HEK293T (cell line): ENCODE results near the gene TEC.
"Not testable (repeated sequence)": the region's sequence is repeated elsewhere in the genome, so short reads cannot be mapped to it uniquely, and the experiment has no call there.

Experiments used
- CTCF ChIA-PET: fragments of 350-600 bp; formaldehyde crosslinking; extraction: SDS; loops from one replicate; lab custom pipeline; 2021; ENCODE audit warnings: antibody characterized with exemption, inconsistent platforms; lab: Yijun Ruan, JAX
- POLR2A ChIA-PET: fragments of 350-600 bp; formaldehyde crosslinking; extraction: SDS; loops from one replicate; lab custom pipeline; 2020; ENCODE audit warnings: antibody characterized with exemption, inconsistent platforms; lab: Yijun Ruan, JAX
- DNase-seq: peaks from one replicate; pipeline ENCODE4 v3.0.0; 2012; ENCODE audit warnings: mixed read lengths; ENCODE audit errors: extremely low spot score
- ARNT ChIP-seq: fragments of 450-650 bp; IDR thresholded peaks from 2 replicates; pipeline ENCODE4 v1.6.1; 2017; ENCODE audit warnings: mild to moderate bottlenecking
- BHLHE40 ChIP-seq: fragments of 450-650 bp; IDR thresholded peaks from 2 replicates; pipeline ENCODE4 v1.6.1; 2016; ENCODE audit warnings: mild to moderate bottlenecking, moderate library complexity, borderline replicate concordance
- CTBP1 ChIP-seq: fragments of 450-650 bp; IDR thresholded peaks from 2 replicates; pipeline ENCODE4 v1.6.1; 2016; ENCODE audit warnings: borderline replicate concordance
- ELF4 ChIP-seq: fragments of 450-650 bp; IDR thresholded peaks from 2 replicates; pipeline ENCODE4 v1.6.1; 2017; ENCODE audit warnings: antibody characterized with exemption
- FOXA1 ChIP-seq: fragments of 450-650 bp; IDR thresholded peaks from 2 replicates; pipeline ENCODE4 v1.6.1; 2016; ENCODE audit warnings: mild to moderate bottlenecking
- FOXK2 ChIP-seq: fragments of 450-650 bp; IDR thresholded peaks from 2 replicates; pipeline ENCODE4 v1.6.1; 2016; ENCODE audit warnings: mild to moderate bottlenecking
- FOXM1 ChIP-seq: fragments of 450-650 bp; IDR thresholded peaks from 2 replicates; pipeline ENCODE4 v1.6.1; 2017; ENCODE audit warnings: mild to moderate bottlenecking, borderline replicate concordance
- HDGF ChIP-seq: fragments of 450-650 bp; IDR thresholded peaks from 2 replicates; pipeline ENCODE4 v1.6.1; 2017; ENCODE audit warnings: antibody characterized with exemption, borderline replicate concordance
- L3MBTL2 ChIP-seq: fragments of 450-650 bp; conservative IDR thresholded peaks from 2 replicates; pipeline ENCODE4 v1.6.1; 2016; ENCODE audit warnings: mild to moderate bottlenecking
- LEF1 ChIP-seq: fragments of 450-650 bp; IDR thresholded peaks from 2 replicates; pipeline ENCODE4 v1.6.1; 2017; ENCODE audit warnings: mild to moderate bottlenecking, borderline replicate concordance
- NFRKB ChIP-seq: fragments of 450-650 bp; IDR thresholded peaks from 2 replicates; pipeline ENCODE4 v1.6.1; 2016; ENCODE audit warnings: mild to moderate bottlenecking, moderate library complexity
- SP1 ChIP-seq: fragments of 450-650 bp; IDR thresholded peaks from 2 replicates; pipeline ENCODE4 v1.6.1; 2017
- SUZ12 ChIP-seq: fragments of 450-650 bp; IDR thresholded peaks from 2 replicates; pipeline ENCODE4 v1.6.1; 2016; ENCODE audit warnings: mild to moderate bottlenecking
- TARDBP ChIP-seq: fragments of 450-650 bp; IDR thresholded peaks from 2 replicates; pipeline ENCODE4 v1.6.1; 2016
- ZNF384 ChIP-seq: fragments of 450-650 bp; IDR thresholded peaks from 2 replicates; pipeline ENCODE4 v1.6.1; 2016
- TF ChIP-seq, protein P1 (sequence below): fragments of 450-650 bp; IDR thresholded peaks from 2 replicates; pipeline ENCODE4 v1.6.1; 2016

The TEC gene

DNA sequence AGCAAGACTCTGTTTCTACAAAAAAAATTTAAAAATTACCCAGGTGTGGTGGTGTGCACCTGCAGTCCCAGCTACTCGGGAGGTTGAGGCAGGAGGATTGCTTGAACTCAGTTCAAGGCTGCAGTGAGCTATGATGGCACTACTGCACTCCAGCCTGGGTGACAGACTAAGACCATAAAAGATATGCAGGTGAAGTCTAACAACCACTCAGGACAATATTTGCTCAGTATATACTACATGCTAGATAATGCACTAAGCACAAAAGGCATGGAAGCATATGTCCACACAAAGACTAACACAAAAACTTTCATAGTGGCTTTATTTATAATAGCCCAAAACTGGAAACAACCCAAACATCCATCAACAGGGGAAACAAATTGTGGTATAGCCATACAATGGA, 77.9 kb downstream of the TEC start:
- TF ChIP-seq LEF1 (no peak), TARDBP (no peak), BHLHE40 (no peak), ARNT (no peak), SUZ12 (no peak), L3MBTL2 (no peak), ELF4 (no peak), ZNF384 (no peak), CTBP1 (no peak)
- POLR2A ChIA-PET, result no interaction called here
- DNase-seq, result no peak
- CTCF ChIA-PET, result interaction anchor here (0.7 kb wide), 1 partner anchor 98 kb away, joined by 3 read pairs; no protein-coding TSS in a partner anchor

DNA sequence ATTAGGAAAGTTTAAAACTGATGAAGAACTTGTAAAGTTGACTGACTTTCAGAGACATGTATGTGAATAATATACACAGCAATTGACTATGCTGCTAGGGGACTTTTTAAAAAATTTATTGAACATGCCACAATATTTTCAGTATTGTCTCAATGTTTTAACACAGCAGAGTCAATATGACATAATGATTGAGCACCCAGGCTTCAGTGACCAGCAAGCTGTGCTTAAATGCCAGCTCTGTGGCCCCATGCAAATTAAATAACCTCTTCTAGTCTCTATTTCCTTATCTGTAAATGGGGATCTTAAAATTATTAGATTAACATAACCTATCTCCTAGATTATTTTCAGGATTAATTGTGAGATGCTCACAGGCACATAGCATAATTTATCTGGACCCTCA, 78.8 kb downstream of the TEC start:
- ChIA-PET POLR2A (no interaction called here), CTCF (interaction anchor here (0.5 kb wide), 1 partner anchor 58 kb away, joined by 3 read pairs; no protein-coding TSS in a partner anchor)
- TF ChIP-seq L3MBTL2 (no peak), ELF4 (no peak), SP1 (no peak), CTBP1 (no peak), ZNF384 (no peak), NFRKB (no peak), TARDBP (no peak), HDGF (no peak), FOXK2 (no peak), FOXM1 (no peak), SUZ12 (no peak)
- TF ChIP-seq, protein P1, sequence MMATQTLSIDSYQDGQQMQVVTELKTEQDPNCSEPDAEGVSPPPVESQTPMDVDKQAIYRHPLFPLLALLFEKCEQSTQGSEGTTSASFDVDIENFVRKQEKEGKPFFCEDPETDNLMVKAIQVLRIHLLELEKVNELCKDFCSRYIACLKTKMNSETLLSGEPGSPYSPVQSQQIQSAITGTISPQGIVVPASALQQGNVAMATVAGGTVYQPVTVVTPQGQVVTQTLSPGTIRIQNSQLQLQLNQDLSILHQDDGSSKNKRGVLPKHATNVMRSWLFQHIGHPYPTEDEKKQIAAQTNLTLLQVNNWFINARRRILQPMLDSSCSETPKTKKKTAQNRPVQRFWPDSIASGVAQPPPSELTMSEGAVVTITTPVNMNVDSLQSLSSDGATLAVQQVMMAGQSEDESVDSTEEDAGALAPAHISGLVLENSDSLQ, result no peak
- DNase-seq, result no peak

DNA sequence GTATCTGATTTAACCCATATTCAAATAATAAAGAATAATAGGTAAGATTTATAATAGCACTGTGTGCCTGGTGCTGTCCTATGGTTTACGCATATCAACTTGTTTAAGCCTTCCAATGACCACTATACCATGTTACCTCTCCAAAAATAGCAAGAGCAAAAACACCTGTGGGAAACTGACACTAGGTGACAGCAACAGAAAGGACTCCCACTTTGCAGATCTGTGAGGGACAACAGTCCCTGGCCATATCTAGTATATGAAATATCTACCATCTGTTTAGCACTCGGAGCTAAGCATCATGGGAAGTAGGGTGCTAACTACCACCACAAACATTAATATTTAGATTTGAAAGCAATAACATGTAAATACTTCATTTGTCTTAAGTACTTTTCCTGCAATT, 79.9 kb downstream of the TEC start:
- TF ChIP-seq SP1, result no peak
- no peak for TF ChIP-seq SUZ12
- TF ChIP-seq FOXK2, result no peak
- no peak for TF ChIP-seq ARNT
- TF ChIP-seq CTBP1, result no peak
- no peak for TF ChIP-seq TARDBP
- no peak for TF ChIP-seq HDGF
- TF ChIP-seq FOXA1, result no peak
- TF ChIP-seq LEF1, result no peak
- TF ChIP-seq ELF4, result no peak
- TF ChIP-seq, protein P1, result no peak
- no peak for TF ChIP-seq NFRKB
- TF ChIP-seq BHLHE40, result no peak
- TF ChIP-seq ZNF384, result no peak
- no peak for TF ChIP-seq FOXM1
- no peak for TF ChIP-seq L3MBTL2
- DNase-seq, result no peak
- ChIA-PET CTCF (no interaction called here), POLR2A (no interaction called here)

DNA sequence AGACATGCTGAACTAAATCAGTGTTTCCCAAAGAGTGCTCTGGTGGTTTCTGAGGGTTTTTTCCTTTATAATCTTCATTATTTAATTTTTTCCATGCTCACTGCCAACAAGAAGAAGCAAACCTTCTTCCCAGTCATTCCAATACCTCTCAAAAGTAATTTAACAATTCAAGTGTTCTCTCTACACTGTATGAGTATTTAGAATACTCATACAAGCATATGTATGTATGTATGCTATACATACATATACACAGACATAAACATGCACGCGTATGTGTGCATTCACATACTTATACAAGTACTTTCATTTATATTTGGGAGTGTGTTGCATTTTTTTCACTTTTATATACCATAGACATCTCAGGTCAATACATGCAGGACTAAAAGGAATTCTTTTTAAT, 81.2 kb downstream of the TEC start:
- DNase-seq, result no peak
- TF ChIP-seq CTBP1 (no peak), ZNF384 (no peak), ARNT (no peak), L3MBTL2 (no peak), HDGF (no peak), FOXA1 (no peak), TARDBP (no peak), NFRKB (no peak), FOXM1 (no peak), FOXK2 (no peak), SUZ12 (no peak), LEF1 (no peak), SP1 (no peak)
- TF ChIP-seq, protein P1, result no peak
- CTCF ChIA-PET, result no interaction called here
- POLR2A ChIA-PET, result no interaction called here

DNA sequence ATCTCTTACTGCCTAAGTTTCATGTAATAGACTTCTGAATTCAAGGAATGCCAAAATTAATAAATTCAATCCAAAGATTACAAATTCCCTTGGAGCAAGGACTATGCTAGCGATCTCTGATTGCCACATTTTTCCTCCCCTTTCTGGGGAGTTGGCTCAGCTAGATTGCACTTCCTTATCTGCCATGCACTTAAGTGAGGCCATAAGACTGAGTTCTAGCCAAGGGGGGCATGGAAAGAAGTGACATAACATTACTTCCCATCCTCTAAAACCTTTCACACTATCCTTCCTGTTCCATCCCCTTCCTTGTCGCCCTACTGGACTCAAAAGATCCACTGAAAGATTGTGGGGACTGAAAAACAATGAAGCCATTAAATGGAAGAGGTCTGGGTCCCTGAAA, 81.8 kb downstream of the TEC start:
- ChIA-PET CTCF (no interaction called here), POLR2A (no interaction called here)
- no peak for DNase-seq
- no peak for TF ChIP-seq ARNT
- TF ChIP-seq L3MBTL2, result no peak
- TF ChIP-seq LEF1, result no peak
- no peak for TF ChIP-seq FOXK2
- no peak for TF ChIP-seq BHLHE40
- no peak for TF ChIP-seq ZNF384
- TF ChIP-seq FOXM1, result no peak
- no peak for TF ChIP-seq SUZ12
- no peak for TF ChIP-seq TARDBP
- TF ChIP-seq, protein P1, result no peak
- no peak for TF ChIP-seq FOXA1
- TF ChIP-seq HDGF, result no peak
- TF ChIP-seq NFRKB, result no peak
- TF ChIP-seq SP1, result no peak
- TF ChIP-seq ELF4, result no peak
- TF ChIP-seq CTBP1, result no peak

DNA sequence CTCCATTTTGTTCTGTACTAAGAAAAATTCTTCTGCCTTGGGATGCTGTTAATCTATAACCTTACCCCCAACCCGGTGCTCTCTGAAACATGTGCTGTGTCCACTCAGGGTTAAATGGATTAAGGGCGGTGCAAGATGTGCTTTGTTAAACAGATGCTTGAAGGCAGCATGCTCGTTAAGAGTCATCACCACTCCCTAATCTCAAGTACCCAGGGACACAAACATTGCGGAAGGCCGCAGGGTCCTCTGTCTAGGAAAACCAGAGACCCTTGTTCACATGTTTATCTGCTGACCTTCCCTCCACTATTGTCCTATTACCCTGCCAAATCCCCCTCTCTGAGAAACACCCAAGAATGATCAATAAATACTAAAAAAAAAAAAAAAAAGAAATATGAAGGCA, 82.6 kb downstream of the TEC start:
- CTCF ChIA-PET, POLR2A ChIA-PET, DNase-seq: not testable (repeated sequence)

DNA sequence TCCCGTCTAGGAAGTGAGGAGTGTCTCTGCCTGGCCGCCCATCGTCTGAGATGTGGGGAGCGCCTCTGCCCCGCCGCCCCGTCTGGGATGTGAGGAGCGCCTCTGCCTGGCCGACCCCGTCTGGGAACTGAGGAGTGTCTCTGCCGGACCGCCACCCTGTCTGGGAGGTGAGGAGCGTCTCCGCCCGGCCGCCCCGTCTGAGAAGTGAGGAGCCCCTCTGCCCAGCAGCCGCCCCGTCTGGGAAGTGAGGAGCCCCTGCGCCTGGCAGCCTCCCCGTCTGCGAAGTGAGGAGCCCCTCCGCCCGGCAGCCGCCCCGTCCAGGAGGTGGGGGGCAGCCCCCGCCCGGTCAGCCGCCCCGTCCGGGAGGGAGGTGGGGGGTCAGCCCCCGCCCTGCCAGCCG, 83.2 kb downstream of the TEC start:
- DNase-seq, POLR2A ChIA-PET: not testable (repeated sequence)

More for the DNA sequence above, 83.2 kb downstream of the TEC start:
- CTCF ChIA-PET, result not testable (repeated sequence)
